Caco-2 (cell line): ENCODE data around the gene GABRR2. TPM values are rescaled to one million over a fixed set of nuclear protein-coding genes. Genes with fewer than 3 reads are reported as not detected.

ENCODE experiments used
- BruUV-seq: library from RNA; stranded (reverse); fragments of 400-500 nt; replicated peaks from 2 replicates; lab custom pipeline; 2021; lab: Mats Ljungman, UMichigan
- CTCF ChIA-PET: fragments of 300-600 bp; sonication (Branson Sonifier 250); formaldehyde crosslinking; loops from one replicate; lab custom pipeline; 2022; ENCODE audit warnings: antibody characterized with exemption; lab: Charles Lee
- POLR2A ChIA-PET: fragments of 300-600 bp; sonication (Branson Sonifier 250); formaldehyde crosslinking; loops from one replicate; lab custom pipeline; 2022; ENCODE audit warnings: antibody characterized with exemption; lab: Charles Lee
- DNase-seq, 2 experiments: peaks; one replicate each; pipeline versions ENCODE4 v3.0.0 to v3.0.0-alpha.2; 2020 to 2022
- H3K27me3 ChIP-seq: replicated peaks from 2 replicates; pipeline ENCODE4 v1.6.0; 2011; ENCODE audit warnings: low read length; ENCODE audit not compliant: control insufficient read depth, insufficient read depth
- H3K36me3 ChIP-seq: 2 replicates; pipeline ENCODE4 v1.5.1; 2011; ENCODE audit warnings: low read length; ENCODE audit not compliant: control insufficient read depth, insufficient read depth
- H3K4me1 ChIP-seq: fragments of 250-450 bp; sonication (Bioruptor Pico); 2 replicates; pipeline ENCODE4 v1.5.1; 2020; ENCODE audit warnings: mild to moderate bottlenecking
- H3K4me3 ChIP-seq: 2 replicates; pipeline ENCODE4 v1.5.1; 2011; ENCODE audit warnings: low read depth, mild to moderate bottlenecking, control low read depth, low read length
- H3K9me3 ChIP-seq: fragments of 250-450 bp; sonication (Bioruptor Pico); 2 replicates; pipeline ENCODE4 v1.5.1; 2020; ENCODE audit warnings: mild to moderate bottlenecking, moderate library complexity
- H3K27ac Mint-ChIP-seq: one replicate; pipeline ENCODE4 v1.8.0; 2022; ENCODE audit warnings: mixed read lengths; ENCODE audit not compliant: unreplicated experiment
- H3K27me3 Mint-ChIP-seq: one replicate; pipeline ENCODE4 v1.8.0; 2022; ENCODE audit warnings: mixed read lengths; ENCODE audit not compliant: insufficient read depth, unreplicated experiment
- H3K36me3 Mint-ChIP-seq: one replicate; pipeline ENCODE4 v1.8.0; 2022; ENCODE audit warnings: mild to moderate bottlenecking, mixed read lengths; ENCODE audit not compliant: insufficient read depth, unreplicated experiment
- H3K4me1 Mint-ChIP-seq: one replicate; pipeline ENCODE4 v1.8.0; 2022; ENCODE audit warnings: low read depth, mixed read lengths; ENCODE audit not compliant: unreplicated experiment
- H3K4me3 Mint-ChIP-seq: one replicate; pipeline ENCODE4 v1.8.0; 2022; ENCODE audit warnings: mild to moderate bottlenecking, moderate library complexity, mixed read lengths; ENCODE audit not compliant: unreplicated experiment
- H3K9me3 Mint-ChIP-seq: one replicate; pipeline ENCODE4 v1.8.0; 2022; ENCODE audit warnings: mixed read lengths; ENCODE audit not compliant: unreplicated experiment
- intact Hi-C: fragments of 100-400 bp; cut with micrococcal nuclease; formaldehyde crosslinking; loops from one replicate; pipeline ENCODE4 v1.10.0; 2022; ENCODE audit not compliant: unreplicated experiment
- total RNA-seq: library from RNA; stranded (reverse); gene quantifications from 2 replicates; pipeline ENCODE4 v1.2.3, GENCODE V29; 2022
- TF ChIP-seq, protein P1 (sequence below), 2 experiments: fragments of 200-600 bp in 1 of 2; IDR thresholded peaks; 1 replicate in 1 of 2; 2 replicates in 1 of 2; pipeline versions ENCODE4 v1.5.1 to v1.8.0; 2011 to 2022; ENCODE audit warnings: antibody characterized with exemption in 1 of 2, control low read depth in 1 of 2, inconsistent platforms in 1 of 2, low read depth in 1 of 2, low read length in 1 of 2, mild to moderate bottlenecking in 1 of 2, moderate library complexity in 1 of 2; ENCODE audit not compliant: insufficient read depth in 1 of 2, severe bottlenecking in 1 of 2, unreplicated experiment in 1 of 2

The GABRR2 gene
- total RNA-seq, 1 experiment from 2014 or later = 0.29 TPM

DNA sequence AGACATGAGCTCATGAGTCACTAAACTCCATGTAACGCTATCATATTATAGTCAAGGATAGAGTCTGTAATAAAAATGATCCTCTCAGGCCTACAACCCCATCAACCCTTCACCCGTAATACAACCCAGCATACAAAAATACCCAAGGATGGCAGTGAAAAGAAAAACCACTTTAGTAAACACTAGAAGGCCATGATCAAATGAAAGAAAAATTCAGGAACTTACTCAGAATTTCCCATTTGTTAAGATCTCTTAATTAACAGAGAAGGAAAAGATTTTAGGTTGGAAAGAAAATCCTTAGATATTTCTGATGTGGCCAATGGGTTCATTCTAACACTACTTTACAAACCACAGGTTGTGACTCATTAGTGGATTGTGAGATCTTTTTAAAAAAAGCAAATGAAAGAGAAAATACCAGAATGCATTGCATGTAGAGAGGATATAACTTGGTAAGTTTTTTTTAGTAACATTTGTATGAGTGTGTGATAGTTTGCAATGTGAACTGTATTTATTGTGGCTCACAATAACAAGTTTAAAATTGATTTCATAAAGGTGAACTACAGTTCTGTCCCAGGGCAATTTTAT, 45.4 kb upstream of the GABRR2 start:
- Histone ChIP-seq H3K4me1 (no peaks in the 10 kb centered on the region), H3K27me3 (no peaks in the 10 kb centered on the region), H3K4me3 (no peak overlapping the region), H3K9me3 (no peaks in the 10 kb centered on the region), H3K36me3 (no peaks in the 10 kb centered on the region)
- ChIA-PET POLR2A (no interaction called here), CTCF (interaction anchor here (0.5 kb wide), 1 partner anchor 36 kb away, joined by 5 read pairs; no protein-coding TSS in a partner anchor)
- no peaks in the 10 kb centered on the region for H3K27me3 Mint-ChIP-seq
- DNase-seq = no peak
- intact Hi-C loops = no loop called here
- TF ChIP-seq, protein P1, sequence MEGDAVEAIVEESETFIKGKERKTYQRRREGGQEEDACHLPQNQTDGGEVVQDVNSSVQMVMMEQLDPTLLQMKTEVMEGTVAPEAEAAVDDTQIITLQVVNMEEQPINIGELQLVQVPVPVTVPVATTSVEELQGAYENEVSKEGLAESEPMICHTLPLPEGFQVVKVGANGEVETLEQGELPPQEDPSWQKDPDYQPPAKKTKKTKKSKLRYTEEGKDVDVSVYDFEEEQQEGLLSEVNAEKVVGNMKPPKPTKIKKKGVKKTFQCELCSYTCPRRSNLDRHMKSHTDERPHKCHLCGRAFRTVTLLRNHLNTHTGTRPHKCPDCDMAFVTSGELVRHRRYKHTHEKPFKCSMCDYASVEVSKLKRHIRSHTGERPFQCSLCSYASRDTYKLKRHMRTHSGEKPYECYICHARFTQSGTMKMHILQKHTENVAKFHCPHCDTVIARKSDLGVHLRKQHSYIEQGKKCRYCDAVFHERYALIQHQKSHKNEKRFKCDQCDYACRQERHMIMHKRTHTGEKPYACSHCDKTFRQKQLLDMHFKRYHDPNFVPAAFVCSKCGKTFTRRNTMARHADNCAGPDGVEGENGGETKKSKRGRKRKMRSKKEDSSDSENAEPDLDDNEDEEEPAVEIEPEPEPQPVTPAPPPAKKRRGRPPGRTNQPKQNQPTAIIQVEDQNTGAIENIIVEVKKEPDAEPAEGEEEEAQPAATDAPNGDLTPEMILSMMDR (IDR thresholded peaks at IDR 0.05; ENCODE audit: insufficient read depth in 1 of 2, low read depth in 1 of 2, low read length in 1 of 2, severe bottlenecking in 1 of 2, unreplicated experiment in 1 of 2) = no peak
- no peak overlapping the region for H3K4me3 Mint-ChIP-seq
- no TSS peak for BruUV-seq
- H3K4me1 Mint-ChIP-seq = no peaks in the 10 kb centered on the region
- H3K36me3 Mint-ChIP-seq = no peaks in the 10 kb centered on the region
- no peaks in the 10 kb centered on the region for H3K9me3 Mint-ChIP-seq
- H3K27ac Mint-ChIP-seq = no peak overlapping the region

DNA sequence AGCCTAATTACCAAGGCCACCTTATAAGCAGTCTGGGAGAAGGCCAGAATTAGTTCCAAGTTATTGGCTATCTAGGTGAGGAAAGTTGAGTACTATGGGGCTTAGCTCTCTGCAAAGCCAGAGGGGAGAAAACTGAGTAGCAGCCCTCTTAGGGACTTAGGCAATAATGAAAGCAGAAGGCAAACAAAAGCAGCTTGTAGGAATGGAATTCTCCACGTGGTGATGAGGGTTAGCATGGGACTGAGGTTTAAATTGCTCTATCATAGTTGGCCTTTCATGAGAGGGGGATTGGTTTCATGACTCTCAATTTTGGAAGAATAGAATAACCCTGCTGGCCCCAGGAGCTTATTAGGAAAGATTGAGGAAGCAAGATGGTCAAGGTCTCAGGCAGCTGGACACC, 44.5 kb upstream of the GABRR2 start:
- ChIA-PET CTCF (interaction anchor here (0.5 kb wide), 1 partner anchor 37 kb away, joined by 5 read pairs; no protein-coding TSS in a partner anchor), POLR2A (interaction anchor here (0.6 kb wide), 2 partner anchors 12 to 13 kb away, joined by 3 to 5 read pairs; no protein-coding TSS in a partner anchor)
- H3K4me1 Mint-ChIP-seq = no peaks in the 10 kb centered on the region
- TF ChIP-seq, protein P1 (IDR thresholded peaks at IDR 0.05; ENCODE audit: insufficient read depth in 1 of 2, low read depth in 1 of 2, low read length in 1 of 2, severe bottlenecking in 1 of 2, unreplicated experiment in 1 of 2) = no peak
- no peaks in the 10 kb centered on the region for H3K4me1 ChIP-seq
- no peaks in the 10 kb centered on the region for H3K9me3 Mint-ChIP-seq
- H3K27ac Mint-ChIP-seq = no peak overlapping the region
- H3K27me3 Mint-ChIP-seq = no peaks in the 10 kb centered on the region
- H3K27me3 ChIP-seq = no peaks in the 10 kb centered on the region
- H3K36me3 ChIP-seq = no peaks in the 10 kb centered on the region
- intact Hi-C loops = no loop called here
- no peak overlapping the region for H3K4me3 Mint-ChIP-seq
- H3K36me3 Mint-ChIP-seq = peaks cover 5% of the 10 kb centered on the region
- no peak for DNase-seq
- H3K4me3 ChIP-seq = no peak overlapping the region
- BruUV-seq = no TSS peak
- no peaks in the 10 kb centered on the region for H3K9me3 ChIP-seq

DNA sequence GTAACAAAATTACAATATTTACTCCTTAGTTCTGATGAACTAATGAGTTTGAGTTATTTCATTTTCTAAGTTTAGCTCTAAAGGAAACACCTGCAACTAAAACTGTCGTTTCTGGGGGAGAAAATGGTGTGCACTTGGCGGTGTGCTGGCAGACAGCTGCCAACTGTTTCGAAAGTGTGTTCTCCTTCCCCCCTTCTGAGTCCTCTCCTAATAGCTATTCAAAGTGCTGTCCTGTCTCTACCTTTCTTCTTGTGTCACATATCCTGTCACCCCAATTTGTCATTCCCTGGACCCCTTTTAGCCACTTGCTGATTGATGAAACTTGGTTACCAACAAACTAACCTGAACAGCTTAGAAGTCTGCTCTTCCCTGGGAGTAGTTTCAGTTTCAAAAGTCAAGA, 42.3 kb upstream of the GABRR2 start:
- no peaks in the 10 kb centered on the region for H3K36me3 ChIP-seq
- POLR2A ChIA-PET = no interaction called here
- no TSS peak for BruUV-seq
- no peaks in the 10 kb centered on the region for H3K9me3 ChIP-seq
- H3K27me3 ChIP-seq = no peaks in the 10 kb centered on the region
- intact Hi-C loops = no loop called here
- no peak for DNase-seq
- H3K4me1 ChIP-seq = 0 out of 2 replicates have a peak, but pooled peaks cover 3% of the 10 kb centered on the region
- Mint-ChIP-seq H3K4me1 (no peaks in the 10 kb centered on the region), H3K27ac (no peak overlapping the region), H3K4me3 (no peak overlapping the region), H3K9me3 (no peaks in the 10 kb centered on the region), H3K36me3 (peaks cover 10% of the 10 kb centered on the region), H3K27me3 (no peaks in the 10 kb centered on the region)
- H3K4me3 ChIP-seq = no peak overlapping the region
- TF ChIP-seq, protein P1 (IDR thresholded peaks at IDR 0.05; ENCODE audit: insufficient read depth in 1 of 2, low read depth in 1 of 2, low read length in 1 of 2, severe bottlenecking in 1 of 2, unreplicated experiment in 1 of 2) = no peak
- CTCF ChIA-PET = no interaction called here
